Measurements from ENCODE around the gene PRKCE.

DNA sequence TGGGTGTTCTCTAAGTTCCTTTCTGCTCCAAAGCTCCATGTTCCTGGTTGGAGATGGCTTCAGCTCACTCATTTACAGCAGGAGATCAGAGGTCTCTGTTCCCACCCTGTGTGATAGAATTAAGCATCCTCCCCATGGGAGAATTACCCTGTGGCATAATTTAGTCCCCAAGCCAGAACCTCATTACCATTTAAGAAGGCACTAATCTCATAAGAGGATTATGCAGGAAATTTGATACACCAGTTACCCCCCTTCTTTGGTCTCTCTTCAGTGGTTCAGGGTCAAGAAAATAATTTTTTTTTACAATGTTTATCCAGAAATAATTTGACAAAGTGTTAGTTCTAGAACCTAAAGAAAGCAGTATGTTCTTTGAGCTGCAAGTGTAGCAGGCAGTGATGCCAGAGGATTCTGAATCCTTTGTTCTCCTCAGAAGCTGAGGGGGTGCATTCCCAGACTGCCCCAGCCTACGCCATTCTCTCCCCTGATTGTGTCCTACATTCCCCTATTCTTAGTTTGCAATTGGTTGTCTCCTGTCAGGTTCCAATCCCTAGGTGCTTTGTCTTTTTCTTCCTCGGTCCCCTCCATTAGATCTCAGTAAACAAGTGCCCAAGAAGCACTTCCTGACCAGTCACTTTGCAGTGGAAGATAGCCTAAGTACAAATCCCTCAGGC is 163.6 kb downstream of the PRKCE start:
- TF ChIP-seq, protein P1, sequence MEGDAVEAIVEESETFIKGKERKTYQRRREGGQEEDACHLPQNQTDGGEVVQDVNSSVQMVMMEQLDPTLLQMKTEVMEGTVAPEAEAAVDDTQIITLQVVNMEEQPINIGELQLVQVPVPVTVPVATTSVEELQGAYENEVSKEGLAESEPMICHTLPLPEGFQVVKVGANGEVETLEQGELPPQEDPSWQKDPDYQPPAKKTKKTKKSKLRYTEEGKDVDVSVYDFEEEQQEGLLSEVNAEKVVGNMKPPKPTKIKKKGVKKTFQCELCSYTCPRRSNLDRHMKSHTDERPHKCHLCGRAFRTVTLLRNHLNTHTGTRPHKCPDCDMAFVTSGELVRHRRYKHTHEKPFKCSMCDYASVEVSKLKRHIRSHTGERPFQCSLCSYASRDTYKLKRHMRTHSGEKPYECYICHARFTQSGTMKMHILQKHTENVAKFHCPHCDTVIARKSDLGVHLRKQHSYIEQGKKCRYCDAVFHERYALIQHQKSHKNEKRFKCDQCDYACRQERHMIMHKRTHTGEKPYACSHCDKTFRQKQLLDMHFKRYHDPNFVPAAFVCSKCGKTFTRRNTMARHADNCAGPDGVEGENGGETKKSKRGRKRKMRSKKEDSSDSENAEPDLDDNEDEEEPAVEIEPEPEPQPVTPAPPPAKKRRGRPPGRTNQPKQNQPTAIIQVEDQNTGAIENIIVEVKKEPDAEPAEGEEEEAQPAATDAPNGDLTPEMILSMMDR (conservative IDR thresholded peaks at IDR 0.05 in 1 of 2, IDR thresholded peaks at IDR 0.05 in 1 of 2; ENCODE audit: low read depth in 1 of 2, low read length in 2 of 2) = no peak
- no peak for TF ChIP-seq EZH2 (IDR thresholded peaks at IDR 0.05; ENCODE audit: low read length, missing control alignments)

Data from fibroblast of lung (primary cell).